Measurements from ENCODE around the gene FRMD4A. TPM values are rescaled to one million over a fixed set of nuclear protein-coding genes. Genes with fewer than 3 reads are reported as not detected.
A peak's percentile ranks its signal among the peaks of the same experiment; 100 is the strongest.

Gene FRMD4A
- total RNA-seq, 1 donor from 2014 or later: 0.64 TPM

DNA sequence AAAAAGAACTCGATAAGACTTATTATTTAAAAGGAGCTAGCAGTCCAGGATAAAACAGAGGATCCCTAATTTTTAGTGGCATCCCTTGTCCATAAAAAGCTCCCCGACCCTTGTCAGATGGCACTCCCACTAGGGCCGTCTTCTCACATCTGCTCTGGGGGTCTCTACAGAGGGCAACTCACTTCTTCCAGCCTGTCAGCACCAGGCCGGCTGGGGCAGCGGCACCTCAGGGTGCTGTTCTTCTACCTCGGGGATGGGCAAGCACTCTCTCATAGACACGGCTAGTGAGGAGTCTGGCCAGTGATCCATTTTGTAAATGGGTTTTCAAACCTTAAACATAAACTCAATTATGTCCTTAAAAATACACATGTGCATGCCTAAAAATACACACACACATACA is 609.2 kb downstream of the FRMD4A start:
- H3K9me3 Mint-ChIP-seq: no peaks in the 10 kb centered on the region
- H3K4me1 Mint-ChIP-seq: peaks cover 13% of the 10 kb centered on the region
- ATAC-seq (ENCODE audit: low read depth) (no peak), DNase-seq (no peak)
- TF ChIP-seq, protein P1, sequence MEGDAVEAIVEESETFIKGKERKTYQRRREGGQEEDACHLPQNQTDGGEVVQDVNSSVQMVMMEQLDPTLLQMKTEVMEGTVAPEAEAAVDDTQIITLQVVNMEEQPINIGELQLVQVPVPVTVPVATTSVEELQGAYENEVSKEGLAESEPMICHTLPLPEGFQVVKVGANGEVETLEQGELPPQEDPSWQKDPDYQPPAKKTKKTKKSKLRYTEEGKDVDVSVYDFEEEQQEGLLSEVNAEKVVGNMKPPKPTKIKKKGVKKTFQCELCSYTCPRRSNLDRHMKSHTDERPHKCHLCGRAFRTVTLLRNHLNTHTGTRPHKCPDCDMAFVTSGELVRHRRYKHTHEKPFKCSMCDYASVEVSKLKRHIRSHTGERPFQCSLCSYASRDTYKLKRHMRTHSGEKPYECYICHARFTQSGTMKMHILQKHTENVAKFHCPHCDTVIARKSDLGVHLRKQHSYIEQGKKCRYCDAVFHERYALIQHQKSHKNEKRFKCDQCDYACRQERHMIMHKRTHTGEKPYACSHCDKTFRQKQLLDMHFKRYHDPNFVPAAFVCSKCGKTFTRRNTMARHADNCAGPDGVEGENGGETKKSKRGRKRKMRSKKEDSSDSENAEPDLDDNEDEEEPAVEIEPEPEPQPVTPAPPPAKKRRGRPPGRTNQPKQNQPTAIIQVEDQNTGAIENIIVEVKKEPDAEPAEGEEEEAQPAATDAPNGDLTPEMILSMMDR (IDR thresholded peaks at IDR 0.05): no peak
- ChIA-PET POLR2A (no interaction called here), CTCF (no interaction called here)
- H3K27me3 Mint-ChIP-seq: no peaks in the 10 kb centered on the region
- H3K36me3 Mint-ChIP-seq (ENCODE audit: low read depth): no peaks in the 10 kb centered on the region
- H3K4me3 Mint-ChIP-seq: no peak overlapping the region
- H3K27ac Mint-ChIP-seq: no peak overlapping the region
- intact Hi-C loops (cut with micrococcal nuclease): no loop called here

DNA sequence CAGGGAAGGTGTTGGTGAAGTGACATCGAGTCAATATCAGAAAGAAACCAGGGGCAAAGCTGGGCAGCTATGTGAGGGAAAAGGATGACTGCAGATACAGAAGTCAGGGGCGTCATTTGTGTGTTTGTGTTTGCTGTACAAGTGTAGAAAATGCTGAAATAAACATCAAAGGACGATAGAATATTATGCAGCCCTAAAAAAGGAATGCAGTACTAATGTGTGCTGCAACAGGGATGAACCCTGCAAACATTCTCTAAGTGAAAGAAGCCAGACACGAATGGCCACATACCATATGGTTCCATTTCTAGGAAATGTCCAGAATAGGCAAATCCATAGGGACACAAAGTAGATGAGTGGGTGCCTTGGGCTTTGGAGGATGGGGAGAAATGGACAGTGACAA is 610.0 kb downstream of the FRMD4A start:
- no peaks in the 10 kb centered on the region for H3K27me3 Mint-ChIP-seq
- ChIA-PET CTCF (no interaction called here), POLR2A (no interaction called here)
- intact Hi-C loops (cut with micrococcal nuclease): no loop called here
- TF ChIP-seq, protein P1 (IDR thresholded peaks at IDR 0.05): no peak
- H3K9me3 Mint-ChIP-seq: no peaks in the 10 kb centered on the region
- H3K36me3 Mint-ChIP-seq (ENCODE audit: low read depth): no peaks in the 10 kb centered on the region
- DNase-seq (no peak), ATAC-seq (ENCODE audit: low read depth) (no peak)
- H3K27ac Mint-ChIP-seq: no peak overlapping the region
- peaks cover 13% of the 10 kb centered on the region for H3K4me1 Mint-ChIP-seq
- no peak overlapping the region for H3K4me3 Mint-ChIP-seq

DNA sequence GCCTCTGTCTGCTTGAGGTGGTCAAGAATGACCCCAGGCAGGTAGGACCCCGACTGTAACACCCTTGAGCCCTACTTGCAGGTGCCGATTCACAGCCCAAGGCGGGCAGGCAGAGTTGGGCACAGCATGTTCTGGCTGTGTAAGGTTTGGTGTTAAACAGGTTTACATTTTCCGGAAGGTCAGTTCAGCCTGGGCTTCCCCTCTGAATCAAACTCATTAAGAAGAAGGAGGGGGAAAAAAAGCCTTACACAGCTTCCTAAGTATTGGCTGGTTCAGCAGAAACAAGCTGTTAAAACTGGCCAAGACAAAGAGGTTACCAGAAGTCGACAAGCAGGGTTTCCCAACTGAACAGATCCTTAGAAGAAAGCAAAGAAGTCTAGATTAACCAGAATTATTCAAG is 611.3 kb downstream of the FRMD4A start:
- ATAC-seq (ENCODE audit: low read depth) (no peak), DNase-seq (no peak)
- TF ChIP-seq, protein P1 (IDR thresholded peaks at IDR 0.05): no peak
- no peaks in the 10 kb centered on the region for H3K36me3 Mint-ChIP-seq (ENCODE audit: low read depth)
- no peaks in the 10 kb centered on the region for H3K27me3 Mint-ChIP-seq
- ChIA-PET CTCF (interaction anchor here (1.2 kb wide), 1 partner anchor 58 kb away, joined by 3 read pairs; no protein-coding TSS in a partner anchor), POLR2A (no interaction called here)
- no peak overlapping the region for H3K4me3 Mint-ChIP-seq
- no peaks in the 10 kb centered on the region for H3K9me3 Mint-ChIP-seq
- no peak overlapping the region for H3K27ac Mint-ChIP-seq
- intact Hi-C loops (cut with micrococcal nuclease): no loop called here
- H3K4me1 Mint-ChIP-seq: peaks cover 15% of the 10 kb centered on the region

DNA sequence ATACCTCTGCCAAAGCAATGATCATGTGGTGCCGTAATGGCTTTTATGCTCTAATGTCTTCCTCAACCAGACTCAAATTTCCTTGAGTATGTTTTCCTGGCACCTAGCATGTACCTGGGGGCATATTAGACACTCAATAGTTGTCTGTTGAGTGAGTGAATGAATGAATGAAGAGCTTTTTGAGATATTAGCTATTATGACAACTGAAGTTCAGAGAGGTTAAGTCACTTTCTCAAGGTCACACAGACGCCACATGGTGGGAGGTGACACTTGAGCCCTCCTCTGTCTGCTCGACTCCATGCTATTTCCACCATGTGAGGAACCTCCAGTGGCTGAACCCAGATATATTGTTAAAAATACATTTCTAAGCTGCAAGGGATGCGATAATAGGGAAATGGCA is 611.9 kb downstream of the FRMD4A start:
- Mint-ChIP-seq H3K4me3 (peak overlapping the region; percentile 75), H3K9me3 (no peaks in the 10 kb centered on the region), H3K36me3 (ENCODE audit: low read depth) (no peaks in the 10 kb centered on the region), H3K27me3 (no peaks in the 10 kb centered on the region), H3K4me1 (peaks cover 15% of the 10 kb centered on the region), H3K27ac (no peak overlapping the region)
- DNase-seq: no peak
- ChIA-PET CTCF (interaction anchor here (1.2 kb wide), 1 partner anchor 59 kb away, joined by 3 read pairs; no protein-coding TSS in a partner anchor), POLR2A (no interaction called here)
- ATAC-seq (ENCODE audit: low read depth): no peak
- TF ChIP-seq, protein P1 (IDR thresholded peaks at IDR 0.05): no peak
- intact Hi-C loops (cut with micrococcal nuclease): no loop called here

DNA sequence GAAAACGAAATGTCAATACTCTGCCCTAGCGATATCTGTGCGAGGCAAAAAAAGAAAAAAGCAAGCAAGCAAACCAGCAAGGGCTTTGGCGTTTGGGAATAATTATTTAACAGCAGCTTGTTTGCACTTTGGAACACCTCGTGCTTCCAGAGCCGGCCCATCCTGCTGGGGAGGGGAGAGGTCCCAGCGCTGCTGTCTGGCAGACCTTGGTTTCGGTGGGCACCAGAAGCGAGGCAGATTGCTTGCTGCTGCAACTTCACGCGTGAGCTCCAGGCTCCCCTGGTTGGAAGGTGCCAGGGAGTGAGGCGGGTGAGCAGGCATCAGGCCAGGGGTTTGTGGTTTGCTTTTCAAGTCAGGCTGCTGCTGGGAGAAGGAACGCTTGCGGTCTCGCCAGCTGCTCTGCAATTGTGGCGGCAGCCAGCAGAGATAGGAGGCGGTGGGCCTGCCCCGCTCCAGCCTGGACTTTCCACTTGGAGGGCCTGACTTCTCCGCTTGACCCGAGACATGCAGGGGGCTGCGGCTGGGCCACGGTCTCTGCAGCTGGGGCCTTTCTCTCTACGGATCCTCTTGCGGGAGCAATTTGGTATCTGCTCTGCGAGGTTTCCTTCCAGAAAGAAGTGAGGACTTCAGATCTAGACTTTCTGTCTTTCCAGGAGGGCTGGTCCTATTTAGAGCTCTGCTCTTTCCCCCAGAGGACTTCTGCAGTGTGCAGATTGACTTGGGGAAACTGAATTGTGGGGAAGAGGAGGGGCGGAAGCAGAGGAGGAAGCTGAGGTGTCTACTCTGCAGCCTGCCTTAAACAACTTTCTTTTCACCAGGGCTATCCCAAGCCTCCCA is 612.6 kb downstream of the FRMD4A start:
- Mint-ChIP-seq H3K4me1 (peaks cover 19% of the 10 kb centered on the region), H3K27me3 (no peaks in the 10 kb centered on the region), H3K4me3 (peak overlapping the region; percentile 75), H3K9me3 (no peaks in the 10 kb centered on the region), H3K27ac (no peak overlapping the region), H3K36me3 (ENCODE audit: low read depth) (no peaks in the 10 kb centered on the region)
- ChIA-PET POLR2A (interaction anchor here (0.6 kb wide), 1 partner anchor 1214 kb away, joined by 3 read pairs; no protein-coding TSS in a partner anchor), CTCF (interaction anchor here (1.2 kb wide), 1 partner anchor 59 kb away, joined by 3 read pairs; no protein-coding TSS in a partner anchor)
- TF ChIP-seq, protein P1 (IDR thresholded peaks at IDR 0.05): no peak
- peak; percentile 52 for ATAC-seq (ENCODE audit: low read depth)
- peak; percentile 21 for DNase-seq
- intact Hi-C loops (cut with micrococcal nuclease): no loop called here

Data from activated B cell treated with CpG ODN at 0.5 μM for 24 hours (primary cell).